HL-60 (cell line): ENCODE data around the gene GRXCR1.

Source experiments
- DNase-seq, 2 experiments: peaks; one replicate each; pipeline ENCODE4 v3.0.0-alpha.2; 2010 to 2020; ENCODE audit warnings: low read depth in 1 of 2, low spot score in 1 of 2
- H3K27ac ChIP-seq: fragments of 250-450 bp; sonication (Bioruptor Pico); replicated peaks from 2 replicates; pipeline ENCODE4 v1.5.1; 2020; ENCODE audit warnings: mild to moderate bottlenecking, moderate library complexity
- H3K27me3 ChIP-seq: fragments of 250-450 bp; sonication (Bioruptor Pico); 2 replicates; pipeline ENCODE4 v1.5.1; 2021; ENCODE audit warnings: mild to moderate bottlenecking, moderate library complexity; ENCODE audit not compliant: insufficient read depth, poor library complexity, severe bottlenecking
- H3K4me3 ChIP-seq: replicated peaks from 2 replicates; pipeline ENCODE4 v1.5.1; 2011; ENCODE audit warnings: mild to moderate bottlenecking, control low read depth, low read length; ENCODE audit not compliant: insufficient read depth
- CTCF ChIP-seq: IDR thresholded peaks from one replicate; pipeline ENCODE4 v1.5.1; 2011; ENCODE audit warnings: low read length, control low read depth, inconsistent platforms; ENCODE audit not compliant: insufficient read depth
- GABPA ChIP-seq: IDR thresholded peaks from 2 replicates; pipeline ENCODE4 v1.6.1; 2012; ENCODE audit warnings: low read depth
- POLR2AphosphoS5 ChIP-seq: IDR thresholded peaks from 2 replicates; pipeline ENCODE4 v1.6.1; 2012; ENCODE audit warnings: low read depth
- REST ChIP-seq: IDR thresholded peaks from 2 replicates; pipeline ENCODE4 v1.6.1; 2012; ENCODE audit warnings: low read depth; ENCODE audit not compliant: insufficient replicate concordance
- SPI1 ChIP-seq: IDR thresholded peaks from 2 replicates; pipeline ENCODE4 v1.6.1; 2012; ENCODE audit warnings: low read depth, mild to moderate bottlenecking, borderline replicate concordance

Gene GRXCR1

GRCh38 chr4:43049326-43049725 lies 156.8 kb downstream of the GRXCR1 start:
- DNase-seq, result no peak

GRCh38 chr4:43066415-43066814 lies 173.9 kb downstream of the GRXCR1 start:
- Histone ChIP-seq H3K4me3 (no peak overlapping the region), H3K27ac (no peak overlapping the region), H3K27me3 (no peaks in the 10 kb centered on the region)
- DNase-seq, result no peak
- TF ChIP-seq POLR2AphosphoS5 (no peak), REST (no peak), CTCF (no peak), SPI1 (no peak), GABPA (no peak)

More at GRCh38 chr4:43049326-43049725, 156.8 kb downstream of the GRXCR1 start:
- TF ChIP-seq GABPA (no peak), REST (no peak), POLR2AphosphoS5 (no peak), CTCF (no peak), SPI1 (no peak)
- H3K4me3 ChIP-seq, result no peak overlapping the region
- no peaks in the 10 kb centered on the region for H3K27me3 ChIP-seq
- H3K27ac ChIP-seq, result no peak overlapping the region

- H3K27me3 ChIP-seq, result no peaks in the 10 kb centered on the region
- TF ChIP-seq SPI1 (no peak), POLR2AphosphoS5 (no peak), GABPA (no peak), REST (no peak), CTCF (no peak)
- no peak for DNase-seq
- H3K27ac ChIP-seq, result no peak overlapping the region
- no peak overlapping the region for H3K4me3 ChIP-seq
Measured at GRCh38 chr4:43071069-43071468, 178.6 kb downstream of the GRXCR1 start.
